Measurements from ENCODE around the gene JARID2. TPM values are rescaled to one million over a fixed set of nuclear protein-coding genes. Genes with fewer than 3 reads are reported as not detected.

JARID2 gene
- total RNA-seq, 2 experiments from 2014 or later, result 25.4 to 25.5 TPM

GRCh38 chr6:15356179-15356578 lies 110.3 kb downstream of the JARID2 start:
- Mint-ChIP-seq H3K27ac (no peak overlapping the region), H3K9me3 (no peaks in the 10 kb centered on the region), H3K36me3 (ENCODE audit: low read depth) (peaks cover 12% of the 10 kb centered on the region), H3K27me3 (no peaks in the 10 kb centered on the region), H3K4me1 (ENCODE audit: low read depth) (peaks cover 67% of the 10 kb centered on the region), H3K4me3 (no peak overlapping the region)
- intact Hi-C loops (cut with micrococcal nuclease), result no loop called here
- no peak for DNase-seq
- no peak for ATAC-seq
- CTCF ChIA-PET, result no interaction called here
- TF ChIP-seq CTCF (IDR thresholded peaks at IDR 0.05), result no peak
- POLR2A ChIA-PET, result no interaction called here

- POLR2A ChIA-PET, result no interaction called here
- Mint-ChIP-seq H3K27ac (no peak overlapping the region), H3K9me3 (no peaks in the 10 kb centered on the region), H3K4me3 (no peak overlapping the region), H3K36me3 (ENCODE audit: low read depth) (peaks cover 12% of the 10 kb centered on the region), H3K27me3 (no peaks in the 10 kb centered on the region), H3K4me1 (ENCODE audit: low read depth) (peaks cover 60% of the 10 kb centered on the region)
- CTCF ChIA-PET, result interaction anchor here (1.5 to 2.2 kb wide), 3 partner anchors 15 to 33 kb away, joined by 4 to 5 read pairs (median 4); no protein-coding TSS in a partner anchor
- intact Hi-C loops (cut with micrococcal nuclease), result no loop called here
- ATAC-seq (no peak), DNase-seq (no peak)
- no peak for TF ChIP-seq CTCF (IDR thresholded peaks at IDR 0.05)
Observed at GRCh38 chr6:15356937-15357336, 111.1 kb downstream of the JARID2 start.

GRCh38 chr6:15357782-15358181 lies 111.9 kb downstream of the JARID2 start:
- Mint-ChIP-seq H3K27ac (no peak overlapping the region), H3K4me1 (ENCODE audit: low read depth) (peaks cover 52% of the 10 kb centered on the region), H3K4me3 (no peak overlapping the region), H3K27me3 (no peaks in the 10 kb centered on the region), H3K36me3 (ENCODE audit: low read depth) (peaks cover 9% of the 10 kb centered on the region), H3K9me3 (no peaks in the 10 kb centered on the region)
- no peak for ATAC-seq
- DNase-seq, result no peak
- ChIA-PET POLR2A (interaction anchor here (0.7 to 1.0 kb wide), 2 partner anchors 13 to 24 kb away, joined by 3 to 4 read pairs; no protein-coding TSS in a partner anchor), CTCF (interaction anchor here (1.5 to 2.2 kb wide), 3 partner anchors 16 to 32 kb away, joined by 4 to 5 read pairs (median 4); no protein-coding TSS in a partner anchor)
- no peak for TF ChIP-seq CTCF (IDR thresholded peaks at IDR 0.05)
- intact Hi-C loops (cut with micrococcal nuclease), result no loop called here

- no peak for ATAC-seq
Observed at GRCh38 chr6:15358579-15359327, 112.9 kb downstream of the JARID2 start.

More at GRCh38 chr6:15358579-15359327, 112.9 kb downstream of the JARID2 start:
- no peak for TF ChIP-seq CTCF (IDR thresholded peaks at IDR 0.05)
- no peak overlapping the region for H3K4me3 Mint-ChIP-seq
- no peak for DNase-seq
- peaks cover 9% of the 10 kb centered on the region for H3K36me3 Mint-ChIP-seq (ENCODE audit: low read depth)
- CTCF ChIA-PET, result interaction anchor here (1.0 to 2.2 kb wide), 5 partner anchors 10 to 32 kb away, joined by 3 to 6 read pairs (median 4); no protein-coding TSS in a partner anchor
- no peaks in the 10 kb centered on the region for H3K27me3 Mint-ChIP-seq
- intact Hi-C loops (cut with micrococcal nuclease), result no loop called here
- no peaks in the 10 kb centered on the region for H3K9me3 Mint-ChIP-seq
- POLR2A ChIA-PET, result interaction anchor here (0.7 to 1.7 kb wide), 5 partner anchors 14 to 58 kb away, joined by 3 to 4 read pairs (median 3); no protein-coding TSS in a partner anchor
- peak overlapping the region; percentile 60 for H3K27ac Mint-ChIP-seq
- peaks cover 44% of the 10 kb centered on the region for H3K4me1 Mint-ChIP-seq (ENCODE audit: low read depth)
